ENCODE measurements around the gene ZMIZ1.

- TF ChIP-seq CTCF (IDR thresholded peaks at IDR 0.05) (no peak), POLR2A (IDR thresholded peaks at IDR 0.05) (no peak)
These were observed 169.4 kb downstream of the ZMIZ1 start for GRCh38 chr10:79238158-79238520.

Data from body of pancreas (tissue), 4 donors.